WTC11 (cell line): ENCODE data around the gene KIF26A. TPM values are rescaled to one million over a fixed set of nuclear protein-coding genes. Genes with fewer than 3 reads are reported as not detected.

ENCODE experiments used
- ATAC-seq: fragments of 200-7000 bp; cut with Tn5 transposase; 2 replicates; pipeline ENCODE4 v1.10.0; 2021; ENCODE audit warnings: mild to moderate bottlenecking, moderate library complexity
- CTCF ChIA-PET: fragments of 300-600 bp; sonication (Branson Sonifier 250); formaldehyde crosslinking; loops from one replicate; lab custom pipeline; 2021; ENCODE audit warnings: antibody characterized with exemption; lab: Charles Lee
- POLR2A ChIA-PET: fragments of 350-600 bp; sonication (Branson Sonifier 250); formaldehyde crosslinking; loops from one replicate; lab custom pipeline; 2021; ENCODE audit warnings: antibody characterized with exemption; lab: Charles Lee
- DNase-seq: peaks from one replicate; pipeline ENCODE4 v3.0.0; 2021; ENCODE audit warnings: low spot score
- H3K27ac Mint-ChIP-seq: 2 replicates; pipeline ENCODE4 v1.8.0; 2021; ENCODE audit warnings: mixed read lengths
- H3K27me3 Mint-ChIP-seq: 2 replicates; pipeline ENCODE4 v1.8.0; 2021; ENCODE audit warnings: low read depth, mild to moderate bottlenecking, moderate library complexity, mixed read lengths
- H3K36me3 Mint-ChIP-seq: 2 replicates; pipeline ENCODE4 v1.8.0; 2021; ENCODE audit warnings: mixed read lengths
- H3K4me1 Mint-ChIP-seq: 2 replicates; pipeline ENCODE4 v1.8.0; 2022; ENCODE audit warnings: mixed read lengths
- H3K4me3 Mint-ChIP-seq: 2 replicates; pipeline ENCODE4 v1.8.0; 2021; ENCODE audit warnings: mild to moderate bottlenecking, moderate library complexity, mixed read lengths
- H3K9me3 Mint-ChIP-seq: 2 replicates; pipeline ENCODE4 v1.8.0; 2021; ENCODE audit warnings: mixed read lengths
- ATF6 ChIP-seq: sonication (generic); formaldehyde crosslinking; IDR thresholded peaks from 2 replicates; pipeline ENCODE4 v1.8.1; 2023; ENCODE audit warnings: mild to moderate bottlenecking, missing genetic modification reagents
- EMX1 ChIP-seq: fragments of 250-450 bp; sonication (Bioruptor Pico); IDR thresholded peaks from 2 replicates; pipeline ENCODE4 v1.8.0; 2021; ENCODE audit warnings: mild to moderate bottlenecking
- FOXJ3 ChIP-seq: sonication (generic); formaldehyde crosslinking; IDR thresholded peaks from 2 replicates; pipeline ENCODE4 v1.9.0; 2021; ENCODE audit warnings: missing genetic modification reagents, mild to moderate bottlenecking, borderline replicate concordance
- GRHL2 ChIP-seq: fragments of 250-450 bp; sonication (Bioruptor Pico); IDR thresholded peaks from 2 replicates; pipeline ENCODE4 v1.8.0; 2022; ENCODE audit warnings: mild to moderate bottlenecking, moderate library complexity; ENCODE audit not compliant: insufficient replicate concordance, severe bottlenecking
- GTF2I ChIP-seq: fragments of 250-450 bp; sonication (Bioruptor Pico); conservative IDR thresholded peaks from 2 replicates; pipeline ENCODE4 v1.4.0; 2021; ENCODE audit warnings: mild to moderate bottlenecking
- HMGXB4 ChIP-seq: sonication (generic); formaldehyde crosslinking; IDR thresholded peaks from 2 replicates; pipeline ENCODE4 v1.8.1; 2023; ENCODE audit warnings: mild to moderate bottlenecking, moderate library complexity, missing genetic modification reagents
- MXD4 ChIP-seq: fragments of 250-450 bp; sonication (Bioruptor Pico); IDR thresholded peaks from 2 replicates; pipeline ENCODE4 v1.8.0; 2021; ENCODE audit warnings: mild to moderate bottlenecking, moderate library complexity, borderline replicate concordance
- NFATC4 ChIP-seq: fragments of 250-450 bp; sonication (Bioruptor Pico); IDR thresholded peaks from 2 replicates; pipeline ENCODE4 v1.9.0; 2021; ENCODE audit warnings: mild to moderate bottlenecking
- NR2C2 ChIP-seq: sonication (generic); formaldehyde crosslinking; IDR thresholded peaks from 2 replicates; pipeline ENCODE4 v1.8.0; 2022; ENCODE audit warnings: mild to moderate bottlenecking, missing genetic modification reagents
- OVOL2 ChIP-seq: fragments of 250-450 bp; sonication (Bioruptor Pico); IDR thresholded peaks from 2 replicates; pipeline ENCODE4 v1.9.0; 2021; ENCODE audit warnings: mild to moderate bottlenecking, borderline replicate concordance
- PRRX2 ChIP-seq: fragments of 250-450 bp; sonication (Bioruptor Pico); IDR thresholded peaks from 2 replicates; pipeline ENCODE4 v1.8.0; 2021; ENCODE audit warnings: mild to moderate bottlenecking
- STAT6 ChIP-seq: sonication (generic); formaldehyde crosslinking; conservative IDR thresholded peaks from 2 replicates; pipeline ENCODE4 v1.8.1; 2023; ENCODE audit warnings: mild to moderate bottlenecking, low read depth, missing genetic modification reagents, moderate library complexity
- ZMAT4 ChIP-seq: fragments of 250-450 bp; sonication (Bioruptor Pico); IDR thresholded peaks from 2 replicates; pipeline ENCODE4 v1.9.0; 2021; ENCODE audit warnings: mild to moderate bottlenecking
- ZNF232 ChIP-seq: sonication (generic); formaldehyde crosslinking; IDR thresholded peaks from 2 replicates; pipeline ENCODE4 v1.8.0; 2022; ENCODE audit warnings: mild to moderate bottlenecking, missing genetic modification reagents
- ZNF263 ChIP-seq: sonication (generic); formaldehyde crosslinking; IDR thresholded peaks from 2 replicates; pipeline ENCODE4 v1.8.1; 2022; ENCODE audit warnings: low read depth, mild to moderate bottlenecking, moderate library complexity, missing genetic modification reagents
- ZNF416 ChIP-seq: fragments of 250-450 bp; sonication (Bioruptor Pico); IDR thresholded peaks from 2 replicates; pipeline ENCODE4 v1.9.0; 2021; ENCODE audit warnings: mild to moderate bottlenecking, inconsistent platforms
- total RNA-seq: library from RNA; stranded (reverse); gene quantifications from 3 replicates; pipeline ENCODE4 v1.2.3, GENCODE V29; 2021
- TF ChIP-seq, protein P1 (sequence below): sonication (generic); formaldehyde crosslinking; IDR thresholded peaks from 2 replicates; pipeline ENCODE4 v1.8.0; 2022; ENCODE audit warnings: mild to moderate bottlenecking, missing genetic modification reagents
- TF ChIP-seq, protein P2 (sequence below): sonication (generic); formaldehyde crosslinking; IDR thresholded peaks from 2 replicates; pipeline ENCODE4 v1.8.1; 2022; ENCODE audit warnings: mild to moderate bottlenecking, moderate library complexity, missing genetic modification reagents
- TF ChIP-seq, protein P3 (sequence below): sonication (generic); formaldehyde crosslinking; IDR thresholded peaks from 2 replicates; pipeline ENCODE4 v1.8.1; 2022; ENCODE audit warnings: missing genetic modification reagents, borderline replicate concordance

The KIF26A gene
- total RNA-seq, 1 experiment from 2014 or later, result 53.4 TPM

DNA sequence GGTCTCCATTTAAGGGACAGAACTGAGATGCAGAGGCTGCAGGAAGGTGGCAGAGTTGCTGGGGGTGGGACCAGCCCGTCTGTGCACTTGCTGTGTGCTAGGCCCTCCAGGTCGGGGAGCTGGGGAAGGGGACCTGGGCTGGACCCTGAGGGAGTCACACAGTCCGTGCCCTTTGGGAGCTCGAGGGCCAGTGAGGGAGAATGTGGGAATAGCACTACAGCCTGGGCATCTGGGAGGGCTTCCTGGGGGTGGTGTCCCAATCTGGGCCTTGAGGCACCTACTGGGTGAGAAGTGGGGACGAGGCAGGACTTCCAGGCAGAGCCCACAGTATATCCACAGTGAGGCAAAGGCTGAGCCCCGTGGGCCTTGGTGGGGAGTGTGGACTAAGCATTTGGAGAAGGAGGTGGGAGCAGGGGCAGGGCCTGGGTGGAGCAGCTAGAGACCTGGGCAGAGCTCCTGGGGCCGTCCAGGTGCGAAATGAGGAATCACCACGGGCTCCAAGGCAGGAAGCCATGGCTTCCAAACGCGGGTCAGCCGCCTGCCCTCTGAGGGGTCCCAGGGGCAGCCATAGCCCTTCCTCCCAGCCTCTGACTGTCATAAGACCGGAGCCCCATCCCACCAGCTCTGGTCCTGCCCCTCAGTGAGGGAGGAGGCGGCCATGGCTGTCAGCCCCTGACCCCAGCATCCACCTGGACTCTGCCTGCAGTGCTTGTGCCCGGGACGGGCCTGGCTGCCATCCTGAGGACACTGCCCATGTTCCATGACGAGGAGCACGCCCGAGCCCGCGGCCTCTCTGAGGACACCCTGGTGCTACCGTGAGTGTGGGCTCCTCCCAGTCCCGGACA, 46.2 kb upstream of the KIF26A start (continued):
- TF ChIP-seq ATF6 (CRISPR knock-in tag) (no peak), FOXJ3 (no peak), PRRX2 (no peak), EMX1 (CRISPR knock-in tag) (no peak), ZNF263 (CRISPR knock-in tag) (no peak)
- TF ChIP-seq, protein P1, sequence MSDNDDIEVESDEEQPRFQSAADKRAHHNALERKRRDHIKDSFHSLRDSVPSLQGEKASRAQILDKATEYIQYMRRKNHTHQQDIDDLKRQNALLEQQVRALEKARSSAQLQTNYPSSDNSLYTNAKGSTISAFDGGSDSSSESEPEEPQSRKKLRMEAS (CRISPR knock-in tag), result no peak

DNA sequence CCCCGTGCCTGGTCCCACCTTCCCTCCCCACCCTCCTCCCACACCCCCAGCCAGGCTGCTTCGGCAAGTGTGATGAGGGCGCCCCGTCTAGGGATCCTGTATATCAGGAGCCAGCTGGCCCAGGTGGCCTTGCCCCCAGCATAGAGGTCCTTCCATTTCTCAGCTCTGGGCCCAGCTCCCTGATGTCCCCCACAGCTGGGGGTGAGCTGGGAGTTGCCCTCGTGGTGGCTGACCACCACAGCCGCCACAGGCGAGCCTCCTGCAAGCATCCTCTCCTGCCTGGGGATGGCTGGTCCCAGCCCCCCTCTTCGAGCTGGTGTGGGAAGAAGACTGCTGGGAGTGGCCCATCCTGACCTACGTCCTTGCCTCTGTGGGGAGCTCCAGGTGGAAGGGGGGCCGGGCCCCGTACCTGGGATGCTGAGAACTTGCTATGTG, 45.4 kb upstream of the KIF26A start:
- H3K36me3 Mint-ChIP-seq, result no peaks in the 10 kb centered on the region
- no peak for TF ChIP-seq ATF6 (CRISPR knock-in tag)
- no peak for TF ChIP-seq NFATC4 (CRISPR knock-in tag)
- TF ChIP-seq PRRX2, result no peak
- TF ChIP-seq, protein P2, sequence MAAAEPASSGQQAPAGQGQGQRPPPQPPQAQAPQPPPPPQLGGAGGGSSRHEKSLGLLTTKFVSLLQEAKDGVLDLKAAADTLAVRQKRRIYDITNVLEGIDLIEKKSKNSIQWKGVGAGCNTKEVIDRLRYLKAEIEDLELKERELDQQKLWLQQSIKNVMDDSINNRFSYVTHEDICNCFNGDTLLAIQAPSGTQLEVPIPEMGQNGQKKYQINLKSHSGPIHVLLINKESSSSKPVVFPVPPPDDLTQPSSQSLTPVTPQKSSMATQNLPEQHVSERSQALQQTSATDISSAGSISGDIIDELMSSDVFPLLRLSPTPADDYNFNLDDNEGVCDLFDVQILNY (CRISPR knock-in tag), result no peak
- TF ChIP-seq STAT6, result no peak
- TF ChIP-seq ZNF263 (CRISPR knock-in tag), result no peak
- no peak for TF ChIP-seq ZNF416
- no peak for TF ChIP-seq ZMAT4 (CRISPR knock-in tag)
- TF ChIP-seq GRHL2, result no peak
- no peak for TF ChIP-seq ZNF232
- TF ChIP-seq, protein P3, sequence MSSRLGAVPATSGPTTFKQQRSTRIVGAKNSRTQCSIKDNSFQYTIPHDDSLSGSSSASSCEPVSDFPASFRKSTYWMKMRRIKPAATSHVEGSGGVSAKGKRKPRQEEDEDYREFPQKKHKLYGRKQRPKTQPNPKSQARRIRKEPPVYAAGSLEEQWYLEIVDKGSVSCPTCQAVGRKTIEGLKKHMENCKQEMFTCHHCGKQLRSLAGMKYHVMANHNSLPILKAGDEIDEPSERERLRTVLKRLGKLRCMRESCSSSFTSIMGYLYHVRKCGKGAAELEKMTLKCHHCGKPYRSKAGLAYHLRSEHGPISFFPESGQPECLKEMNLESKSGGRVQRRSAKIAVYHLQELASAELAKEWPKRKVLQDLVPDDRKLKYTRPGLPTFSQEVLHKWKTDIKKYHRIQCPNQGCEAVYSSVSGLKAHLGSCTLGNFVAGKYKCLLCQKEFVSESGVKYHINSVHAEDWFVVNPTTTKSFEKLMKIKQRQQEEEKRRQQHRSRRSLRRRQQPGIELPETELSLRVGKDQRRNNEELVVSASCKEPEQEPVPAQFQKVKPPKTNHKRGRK (CRISPR knock-in tag), result no peak
- no peak for TF ChIP-seq HMGXB4 (CRISPR knock-in tag)
- TF ChIP-seq OVOL2 (CRISPR knock-in tag), result no peak
- no peak for TF ChIP-seq NR2C2 (CRISPR knock-in tag)
- TF ChIP-seq MXD4 (CRISPR knock-in tag), result no peak
- TF ChIP-seq GTF2I, result no peak
- TF ChIP-seq, all 79 proteins: peak for 0
- Mint-ChIP-seq H3K4me3 (no peak overlapping the region), H3K4me1 (peaks cover 5% of the 10 kb centered on the region), H3K27me3 (no peaks in the 10 kb centered on the region), H3K9me3 (no peaks in the 10 kb centered on the region), H3K27ac (no peak overlapping the region)
- POLR2A ChIA-PET, result no interaction called here
- peak; percentile 11 for DNase-seq
- CTCF ChIA-PET, result interaction anchor here (0.9 to 5.4 kb wide), 4 partner anchors 8 to 417 kb away, joined by 3 to 44 read pairs (median 25); no protein-coding TSS in a partner anchor
- no peak for ATAC-seq
